Measurements from ENCODE around the gene PTPRD.

Gene PTPRD

DNA sequence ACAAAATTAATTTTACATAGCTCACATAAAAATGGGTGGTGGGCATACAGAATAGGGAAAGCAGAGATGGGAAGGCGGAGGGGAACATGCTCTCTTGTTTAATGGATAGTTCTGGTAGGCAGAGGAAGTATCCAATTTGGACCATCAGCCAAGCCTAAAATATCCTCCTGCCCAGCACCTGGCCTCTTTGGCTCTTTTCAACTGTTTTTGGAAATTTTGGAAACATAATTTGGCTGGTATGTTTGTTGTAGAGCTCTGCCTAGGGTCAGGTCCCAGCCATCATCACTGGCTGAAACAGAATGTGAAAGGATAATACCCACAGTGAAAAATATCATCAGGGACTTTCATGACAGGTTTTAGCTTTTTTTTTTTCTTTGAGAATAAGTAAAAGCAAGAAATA, 2345.9 kb downstream of the PTPRD start:
- DNase-seq (ENCODE audit: low read depth in 2 of 2) = no peak

DNA sequence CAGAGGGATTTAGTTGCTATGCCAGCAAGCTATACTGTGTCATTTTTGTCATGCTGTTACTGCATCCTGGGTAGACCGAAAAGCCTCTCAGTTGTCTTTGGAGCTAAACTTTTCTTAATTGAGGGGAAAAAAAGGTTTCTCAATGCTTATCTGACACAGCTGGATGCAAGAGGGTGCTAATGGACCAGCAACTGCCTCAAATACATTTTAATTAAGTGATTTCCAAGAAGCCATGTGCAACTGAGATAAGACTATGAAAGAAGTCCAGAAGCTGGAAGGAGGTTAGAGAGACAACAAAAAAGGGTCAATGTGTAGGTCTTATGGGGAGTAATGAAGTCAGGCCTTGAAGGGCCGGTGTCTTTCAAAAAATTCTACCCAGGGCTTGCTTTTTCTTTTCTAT, 2347.5 kb downstream of the PTPRD start:
- DNase-seq (ENCODE audit: low read depth in 2 of 2) = no peak

All from stimulated activated CD8-positive, alpha-beta memory T cell treated with anti-CD3 and anti-CD28 coated beads, Interleukin-15, amount 100 ng/mL, for 4 hours (primary cell).